ENCODE data around the gene PCP2. TPM values are rescaled to one million over a fixed set of nuclear protein-coding genes. Genes with fewer than 3 reads are reported as not detected.
A peak's percentile ranks its signal among the peaks of the same experiment; 100 is the strongest.

Gene PCP2
- total RNA-seq, 1 experiment from 2014 or later = not detected

DNA sequence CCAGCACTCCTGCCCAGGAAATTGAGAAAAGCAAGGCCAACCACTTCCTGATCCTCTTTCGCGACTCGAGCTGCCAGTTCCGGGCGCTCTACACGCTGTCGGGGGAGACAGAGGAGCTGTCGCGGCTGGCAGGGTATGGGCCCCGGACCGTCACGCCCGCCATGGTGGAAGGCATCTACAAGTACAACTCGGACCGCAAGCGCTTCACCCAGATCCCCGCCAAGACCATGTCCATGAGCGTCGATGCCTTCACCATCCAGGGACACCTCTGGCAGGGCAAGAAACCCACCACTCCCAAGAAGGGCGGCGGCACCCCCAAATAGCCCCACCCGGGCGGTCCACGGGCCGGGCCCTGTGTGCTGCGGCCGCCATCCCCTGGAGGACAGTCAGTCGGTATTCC is 15.8 kb downstream of the PCP2 start:
- H3K9me3 ChIP-seq (ENCODE audit: control insufficient read depth, low read depth, low read length) = no peaks in the 10 kb centered on the region
- H3K4me3 Mint-ChIP-seq = no peak overlapping the region
- no peak overlapping the region for H2BK20ac ChIP-seq (ENCODE audit: low read depth, low read length, poor library complexity, severe bottlenecking)
- no peak overlapping the region for H3K27ac ChIP-seq (ENCODE audit: insufficient read length, low read depth, low read length)
- no peaks in the 10 kb centered on the region for H3K79me2 ChIP-seq (ENCODE audit: insufficient read depth, low read length)
- no peaks in the 10 kb centered on the region for H3K27me3 Mint-ChIP-seq (ENCODE audit: low read depth)
- H2BK12ac ChIP-seq (ENCODE audit: insufficient read length, low read depth, low read length) = no peak overlapping the region
- no peak overlapping the region for H4K91ac ChIP-seq (ENCODE audit: insufficient read length, low read depth, low read length)
- no peaks in the 10 kb centered on the region for H3K9me3 Mint-ChIP-seq
- WGBS (ENCODE audit: extremely low coverage, insufficient read length, low lambda C conversion rate) = no CpG with 5 or more reads among the region's 28 CpGs
- no peak overlapping the region for H4K8ac ChIP-seq (replicated peaks; ENCODE audit: insufficient read length, low read depth, low read length)
- no peaks in the 10 kb centered on the region for H3K4me1 ChIP-seq (ENCODE audit: insufficient read depth, low read length)
- H4K20me1 ChIP-seq (ENCODE audit: control insufficient read depth, insufficient read depth, insufficient read length) = no peaks in the 10 kb centered on the region
- H3K4ac ChIP-seq (ENCODE audit: low read depth, low read length) = no peak overlapping the region
- no peak overlapping the region for H3K23ac ChIP-seq (ENCODE audit: insufficient read length, low read depth, low read length)
- no peak overlapping the region for H2BK15ac ChIP-seq (ENCODE audit: low read depth, low read length)
- H3K4me2 ChIP-seq (ENCODE audit: insufficient read depth, insufficient read length, low read length) = no peak overlapping the region
- no peaks in the 10 kb centered on the region for H3K79me1 ChIP-seq (ENCODE audit: insufficient read depth, low read depth, low read length, poor library complexity, severe bottlenecking)
- H3K36me3 Mint-ChIP-seq (ENCODE audit: insufficient read depth in 1 of 3, low read depth in 3 of 3) = peaks cover 21 to 49% (median 47%) of the 10 kb centered on the region in 3 experiments
- peak overlapping the region in 1 of 3 experiments; percentile 67; a peak in 1 of 7 replicates for H3K27ac Mint-ChIP-seq
- no peak overlapping the region for H4K5ac ChIP-seq (ENCODE audit: insufficient read length, low read depth, low read length)
- no peaks in the 10 kb centered on the region for H3K23me2 ChIP-seq (ENCODE audit: insufficient read length, low read depth, low read length, poor library complexity, severe bottlenecking)
- H3T11ph ChIP-seq (ENCODE audit: low read length) = no peak overlapping the region
- H3K27me3 ChIP-seq (ENCODE audit: insufficient read depth, low read length) = no peaks in the 10 kb centered on the region; the same call in 1 of the 2 replicates
- no peak overlapping the region for H3K18ac ChIP-seq (ENCODE audit: insufficient read length, low read depth, low read length)
- no peak overlapping the region for H2AFZ ChIP-seq (ENCODE audit: low read length)
- H2AK5ac ChIP-seq (ENCODE audit: insufficient read length, low read length) = no peak overlapping the region
- no peak overlapping the region for H3K56ac ChIP-seq (ENCODE audit: insufficient read length, low read depth, low read length)
- H2BK5ac ChIP-seq (ENCODE audit: insufficient read length, low read length) = no peak overlapping the region
- TF ChIP-seq, protein P1, sequence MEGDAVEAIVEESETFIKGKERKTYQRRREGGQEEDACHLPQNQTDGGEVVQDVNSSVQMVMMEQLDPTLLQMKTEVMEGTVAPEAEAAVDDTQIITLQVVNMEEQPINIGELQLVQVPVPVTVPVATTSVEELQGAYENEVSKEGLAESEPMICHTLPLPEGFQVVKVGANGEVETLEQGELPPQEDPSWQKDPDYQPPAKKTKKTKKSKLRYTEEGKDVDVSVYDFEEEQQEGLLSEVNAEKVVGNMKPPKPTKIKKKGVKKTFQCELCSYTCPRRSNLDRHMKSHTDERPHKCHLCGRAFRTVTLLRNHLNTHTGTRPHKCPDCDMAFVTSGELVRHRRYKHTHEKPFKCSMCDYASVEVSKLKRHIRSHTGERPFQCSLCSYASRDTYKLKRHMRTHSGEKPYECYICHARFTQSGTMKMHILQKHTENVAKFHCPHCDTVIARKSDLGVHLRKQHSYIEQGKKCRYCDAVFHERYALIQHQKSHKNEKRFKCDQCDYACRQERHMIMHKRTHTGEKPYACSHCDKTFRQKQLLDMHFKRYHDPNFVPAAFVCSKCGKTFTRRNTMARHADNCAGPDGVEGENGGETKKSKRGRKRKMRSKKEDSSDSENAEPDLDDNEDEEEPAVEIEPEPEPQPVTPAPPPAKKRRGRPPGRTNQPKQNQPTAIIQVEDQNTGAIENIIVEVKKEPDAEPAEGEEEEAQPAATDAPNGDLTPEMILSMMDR (conservative IDR thresholded peaks at IDR 0.05) = no peak
- no peaks in the 10 kb centered on the region for H3K4me1 Mint-ChIP-seq
- H3K14ac ChIP-seq (ENCODE audit: insufficient read depth, low read length) = no peak overlapping the region
- DNase-seq = no peak
- no peak overlapping the region for H2BK120ac ChIP-seq (ENCODE audit: low read depth, low read length, poor library complexity, severe bottlenecking)
- no peak overlapping the region for H3K9ac ChIP-seq (ENCODE audit: extremely low read depth, insufficient read length, low read length)
